H9 (cell line): ENCODE results near the gene FGR. TPM values are rescaled to one million over a fixed set of nuclear protein-coding genes. Genes with fewer than 3 reads are reported as not detected.

Experiments
- DNase-seq: peaks from one replicate; pipeline ENCODE4 v3.0.0-alpha.2; 2017
- H2AFZ ChIP-seq: one replicate; pipeline ENCODE4 v1.6.1; 2013; ENCODE audit warnings: mild to moderate bottlenecking, low read length, control low read depth, moderate library complexity
- H2AK5ac ChIP-seq: 2 replicates; pipeline ENCODE4 v1.6.1; 2013; ENCODE audit warnings: low read length, control low read depth, mixed read lengths; ENCODE audit not compliant: insufficient read length
- H2BK120ac ChIP-seq: one replicate; pipeline ENCODE4 v1.6.1; 2013; ENCODE audit warnings: low read depth, mild to moderate bottlenecking, low read length, control low read depth, inconsistent platforms; ENCODE audit not compliant: poor library complexity, severe bottlenecking
- H2BK12ac ChIP-seq: 2 replicates; pipeline ENCODE4 v1.6.1; 2013; ENCODE audit warnings: low read length, control low read depth, mixed read lengths, low read depth; ENCODE audit not compliant: insufficient read length
- H2BK15ac ChIP-seq: 2 replicates; pipeline ENCODE4 v1.6.1; 2013; ENCODE audit warnings: low read depth, low read length, control low read depth
- H2BK20ac ChIP-seq: one replicate; pipeline ENCODE4 v1.6.1; 2013; ENCODE audit warnings: low read depth, mild to moderate bottlenecking, low read length, control low read depth, inconsistent platforms; ENCODE audit not compliant: poor library complexity, severe bottlenecking
- H2BK5ac ChIP-seq: 2 replicates; pipeline ENCODE4 v1.6.1; 2013; ENCODE audit warnings: low read length, control low read depth, mixed read lengths; ENCODE audit not compliant: insufficient read length
- H3K14ac ChIP-seq: 2 replicates; pipeline ENCODE4 v1.6.1; 2013; ENCODE audit warnings: low read length, control low read depth; ENCODE audit not compliant: insufficient read depth
- H3K18ac ChIP-seq: 2 replicates; pipeline ENCODE4 v1.6.1; 2013; ENCODE audit warnings: low read depth, mild to moderate bottlenecking, mixed read lengths, low read length, control low read depth; ENCODE audit not compliant: insufficient read length
- H3K23ac ChIP-seq: 2 replicates; pipeline ENCODE4 v1.6.1; 2013; ENCODE audit warnings: low read length, control low read depth, mixed read lengths, low read depth; ENCODE audit not compliant: insufficient read length
- H3K23me2 ChIP-seq: 2 replicates; pipeline ENCODE4 v1.6.1; 2013; ENCODE audit warnings: low read depth, mild to moderate bottlenecking, mixed read lengths, low read length, control low read depth; ENCODE audit not compliant: insufficient read length, poor library complexity, severe bottlenecking
- H3K27ac ChIP-seq: 2 replicates; pipeline ENCODE4 v1.5.1; 2013; ENCODE audit warnings: low read length, control low read depth, mixed read lengths, low read depth; ENCODE audit not compliant: insufficient read length
- H3K27me3 ChIP-seq: 2 replicates; pipeline ENCODE4 v1.6.1; 2013; ENCODE audit warnings: low read length, control low read depth, inconsistent platforms; ENCODE audit not compliant: insufficient read depth
- H3K4ac ChIP-seq: 2 replicates; pipeline ENCODE4 v1.6.1; 2013; ENCODE audit warnings: low read depth, mild to moderate bottlenecking, control low read depth, inconsistent platforms, low read length, moderate library complexity
- H3K4me1 ChIP-seq: 2 replicates; pipeline ENCODE4 v1.6.1; 2013; ENCODE audit warnings: low read length, control low read depth, inconsistent platforms; ENCODE audit not compliant: insufficient read depth
- H3K4me2 ChIP-seq: 2 replicates; pipeline ENCODE4 v1.6.1; 2013; ENCODE audit warnings: low read length, control low read depth, mixed read lengths; ENCODE audit not compliant: insufficient read length, insufficient read depth
- H3K56ac ChIP-seq: 2 replicates; pipeline ENCODE4 v1.6.1; 2013; ENCODE audit warnings: low read depth, mild to moderate bottlenecking, mixed read lengths, low read length, control low read depth; ENCODE audit not compliant: insufficient read length
- H3K79me1 ChIP-seq: 2 replicates; pipeline ENCODE4 v1.6.1; 2013; ENCODE audit warnings: low read depth, mild to moderate bottlenecking, moderate library complexity, low read length, control low read depth, inconsistent platforms; ENCODE audit not compliant: insufficient read depth, poor library complexity, severe bottlenecking
- H3K79me2 ChIP-seq: 2 replicates; pipeline ENCODE4 v1.6.1; 2013; ENCODE audit warnings: low read length, control low read depth, inconsistent platforms; ENCODE audit not compliant: insufficient read depth
- H3K9ac ChIP-seq: 2 replicates; pipeline ENCODE4 v1.6.1; 2013; ENCODE audit warnings: low read length, control low read depth, mixed read lengths; ENCODE audit not compliant: insufficient read length; ENCODE audit errors: extremely low read depth
- H3K9me3 ChIP-seq: one replicate; pipeline ENCODE4 v1.6.1; 2013; ENCODE audit warnings: low read depth, low read length, inconsistent platforms; ENCODE audit not compliant: control insufficient read depth
- H3T11ph ChIP-seq: one replicate; pipeline ENCODE4 v1.6.1; 2013; ENCODE audit warnings: mild to moderate bottlenecking, low read length, control low read depth, inconsistent platforms
- H4K20me1 ChIP-seq: one replicate; pipeline ENCODE4 v1.6.1; 2013; ENCODE audit not compliant: control insufficient read depth, insufficient read length, insufficient read depth
- H4K5ac ChIP-seq: 2 replicates; pipeline ENCODE4 v1.6.1; 2013; ENCODE audit warnings: low read depth, mild to moderate bottlenecking, mixed read lengths, low read length, control low read depth; ENCODE audit not compliant: insufficient read length
- H4K8ac ChIP-seq: replicated peaks from 2 replicates; pipeline ENCODE4 v1.6.1; 2013; ENCODE audit warnings: low read length, control low read depth, mixed read lengths, low read depth; ENCODE audit not compliant: insufficient read length
- H4K91ac ChIP-seq: 2 replicates; pipeline ENCODE4 v1.6.1; 2013; ENCODE audit warnings: low read depth, mild to moderate bottlenecking, moderate library complexity, mixed read lengths, low read length, control low read depth; ENCODE audit not compliant: insufficient read length
- H3K27ac Mint-ChIP-seq, 3 experiments: 2 replicates in 2 of 3; 3 replicates in 1 of 3; pipeline ENCODE4 v1.8.0; 2020 to 2021; ENCODE audit warnings: mixed read lengths in 3 of 3, mild to moderate bottlenecking in 1 of 3, moderate library complexity in 1 of 3
- H3K27me3 Mint-ChIP-seq: 2 replicates; pipeline ENCODE4 v1.8.0; 2021; ENCODE audit warnings: low read depth, mild to moderate bottlenecking, moderate library complexity, mixed read lengths
- H3K36me3 Mint-ChIP-seq, 3 experiments: 2 replicates in 2 of 3; 3 replicates in 1 of 3; pipeline ENCODE4 v1.8.0; 2020 to 2021; ENCODE audit warnings: low read depth in 3 of 3, mixed read lengths in 3 of 3; ENCODE audit not compliant: insufficient read depth in 1 of 3
- H3K4me1 Mint-ChIP-seq, 2 experiments: 2 replicates each; pipeline ENCODE4 v1.8.0; 2020; ENCODE audit warnings: mixed read lengths in 2 of 2
- H3K4me3 Mint-ChIP-seq, 2 experiments: 2 replicates in 1 of 2; 3 replicates in 1 of 2; pipeline ENCODE4 v1.8.0; 2020 to 2021; ENCODE audit warnings: mild to moderate bottlenecking in 2 of 2, mixed read lengths in 2 of 2, moderate library complexity in 1 of 2
- H3K9me3 Mint-ChIP-seq, 2 experiments: 2 replicates in 1 of 2; 3 replicates in 1 of 2; pipeline ENCODE4 v1.8.0; 2020; ENCODE audit warnings: mild to moderate bottlenecking in 2 of 2, mixed read lengths in 2 of 2, moderate library complexity in 1 of 2
- CTCF ChIP-seq: fragments of 200-600 bp; sonication (generic); conservative IDR thresholded peaks from 3 replicates; pipeline ENCODE4 v1.8.0; 2021; ENCODE audit warnings: antibody characterized with exemption, mild to moderate bottlenecking
- WGBS: extraction: QIAGEN DNeasy Blood & Tissue Kit; methylation state at CpG from one replicate; pipeline ENCODE4 v1.1.7; 2013; ENCODE audit warnings: missing lambda C conversion rate, low lambda C conversion rate, mixed read lengths; ENCODE audit not compliant: insufficient read length; ENCODE audit errors: extremely low coverage; 5-methylcytosine and 5-hydroxymethylcytosine counted together
- total RNA-seq: library from RNA; stranded (reverse); gene quantifications from 2 replicates; pipeline ENCODE4 v1.2.1, GENCODE V29; 2021

The FGR gene
- total RNA-seq, 1 experiment from 2014 or later = not detected

DNA sequence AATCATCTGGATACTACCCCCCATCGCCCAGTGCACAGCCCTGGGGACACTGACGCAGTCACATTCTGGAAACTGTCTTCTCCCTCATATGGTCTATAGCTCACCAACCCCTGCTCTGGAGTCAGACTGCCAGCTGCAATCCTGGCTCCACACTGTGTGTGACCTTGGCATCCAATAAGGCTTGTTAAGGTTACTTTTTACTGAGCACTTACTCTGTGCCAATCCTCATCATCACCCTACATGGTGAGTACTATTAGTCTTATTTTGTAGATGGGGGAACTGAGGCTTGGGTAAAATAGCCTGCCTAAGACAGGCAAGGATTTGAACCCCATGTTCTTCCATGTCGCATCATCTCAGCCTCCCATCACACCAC lies 65.9 kb downstream of the FGR start:
- no peak for DNase-seq
- H3K27ac Mint-ChIP-seq = peak overlapping the region in 2 of 3 experiments; percentile 74 to 97; a peak in 5 of 7 replicates

More for the DNA sequence above, 65.9 kb downstream of the FGR start:
- no peak overlapping the region for H3K23ac ChIP-seq
- no peak overlapping the region for H3T11ph ChIP-seq
- no peak overlapping the region for H4K8ac ChIP-seq
- no peak overlapping the region for H3K9ac ChIP-seq
- no peak overlapping the region for H4K91ac ChIP-seq
- H4K5ac ChIP-seq = no peak overlapping the region
- H3K27me3 Mint-ChIP-seq = no peaks in the 10 kb centered on the region; the same call in none of the 2 replicates
- H3K4me1 ChIP-seq = peaks cover 36% of the 10 kb centered on the region
- no peak overlapping the region for H2BK12ac ChIP-seq
- H4K20me1 ChIP-seq = no peaks in the 10 kb centered on the region
- H2BK5ac ChIP-seq = no peak overlapping the region
- no peaks in the 10 kb centered on the region for H3K79me2 ChIP-seq
- H3K27ac ChIP-seq = no peak overlapping the region
- no peak for TF ChIP-seq CTCF
- no peak overlapping the region for H2AFZ ChIP-seq
- no peak overlapping the region for H3K4ac ChIP-seq
- H3K4me3 Mint-ChIP-seq = peak overlapping the region; percentile 25 to 49; a peak in 2 of 5 replicates
- H3K56ac ChIP-seq = no peak overlapping the region
- H3K36me3 Mint-ChIP-seq = no peaks in the 10 kb centered on the region
- H2BK120ac ChIP-seq = no peak overlapping the region
- H3K79me1 ChIP-seq = no peaks in the 10 kb centered on the region
- no peaks in the 10 kb centered on the region; a peak in 1 of 5 replicates for H3K9me3 Mint-ChIP-seq
- no CpG with 5 or more reads among the region's 3 CpGs for WGBS
- H3K27me3 ChIP-seq = no peaks in the 10 kb centered on the region
- H2AK5ac ChIP-seq = no peak overlapping the region
- H3K4me1 Mint-ChIP-seq = peaks cover 83 to 88% of the 10 kb centered on the region in 2 experiments
- H3K9me3 ChIP-seq = no peaks in the 10 kb centered on the region
- H3K14ac ChIP-seq = no peak overlapping the region
- H2BK20ac ChIP-seq = no peak overlapping the region
- peaks cover 2% of the 10 kb centered on the region for H3K23me2 ChIP-seq
- H2BK15ac ChIP-seq = no peak overlapping the region
- H3K18ac ChIP-seq = no peak overlapping the region
- H3K4me2 ChIP-seq = peak overlapping the region; percentile 15
